ENCODE data around the gene CHM.
"Not testable (repeated sequence)": the region's sequence is repeated elsewhere in the genome, so short reads cannot be mapped to it uniquely, and the experiment has no call there.

DNA sequence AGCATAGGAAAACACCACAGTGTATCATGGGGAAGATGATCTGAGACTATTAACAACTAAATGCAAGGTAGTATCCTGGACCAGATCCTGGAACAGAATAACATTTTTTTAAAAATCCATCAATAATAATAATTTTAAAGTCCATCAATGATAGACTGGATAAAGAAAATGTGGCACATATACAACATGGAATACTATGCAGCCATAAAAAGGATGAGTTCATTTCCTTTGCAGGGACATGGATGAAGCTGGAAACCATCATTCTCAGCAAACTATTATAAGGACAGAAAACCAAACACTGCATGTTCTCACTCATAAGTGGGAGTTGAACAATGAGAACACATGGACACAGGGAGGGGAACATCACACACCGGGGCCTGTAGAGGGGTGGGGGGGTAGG, 37.6 kb downstream of the CHM start:
- not testable (repeated sequence) for TF ChIP-seq SP4 (IDR thresholded peaks at IDR 0.05; ENCODE audit: low read length); POLR2AphosphoS5 (IDR thresholded peaks at IDR 0.05; ENCODE audit: low read depth, low read length); EP300 (IDR thresholded peaks at IDR 0.05; ENCODE audit: borderline replicate concordance in 1 of 2, low read depth in 2 of 2, low read length in 2 of 2); ZNF274 (IDR thresholded peaks at IDR 0.05; ENCODE audit: borderline replicate concordance, extremely low read depth, low read length); JUND (IDR thresholded peaks at IDR 0.05; ENCODE audit: low read length); MAFK (IDR thresholded peaks at IDR 0.05; ENCODE audit: low read depth, low read length); CEBPB (IDR thresholded peaks at IDR 0.05; ENCODE audit: low read depth, low read length); CHD2 (IDR thresholded peaks at IDR 0.05; ENCODE audit: low read length); MAX (IDR thresholded peaks at IDR 0.05); POLR2A (IDR thresholded peaks at IDR 0.05; ENCODE audit: control extremely low read depth in 1 of 2, low read depth in 2 of 2, low read length in 2 of 2)
- TF ChIP-seq, protein P1, sequence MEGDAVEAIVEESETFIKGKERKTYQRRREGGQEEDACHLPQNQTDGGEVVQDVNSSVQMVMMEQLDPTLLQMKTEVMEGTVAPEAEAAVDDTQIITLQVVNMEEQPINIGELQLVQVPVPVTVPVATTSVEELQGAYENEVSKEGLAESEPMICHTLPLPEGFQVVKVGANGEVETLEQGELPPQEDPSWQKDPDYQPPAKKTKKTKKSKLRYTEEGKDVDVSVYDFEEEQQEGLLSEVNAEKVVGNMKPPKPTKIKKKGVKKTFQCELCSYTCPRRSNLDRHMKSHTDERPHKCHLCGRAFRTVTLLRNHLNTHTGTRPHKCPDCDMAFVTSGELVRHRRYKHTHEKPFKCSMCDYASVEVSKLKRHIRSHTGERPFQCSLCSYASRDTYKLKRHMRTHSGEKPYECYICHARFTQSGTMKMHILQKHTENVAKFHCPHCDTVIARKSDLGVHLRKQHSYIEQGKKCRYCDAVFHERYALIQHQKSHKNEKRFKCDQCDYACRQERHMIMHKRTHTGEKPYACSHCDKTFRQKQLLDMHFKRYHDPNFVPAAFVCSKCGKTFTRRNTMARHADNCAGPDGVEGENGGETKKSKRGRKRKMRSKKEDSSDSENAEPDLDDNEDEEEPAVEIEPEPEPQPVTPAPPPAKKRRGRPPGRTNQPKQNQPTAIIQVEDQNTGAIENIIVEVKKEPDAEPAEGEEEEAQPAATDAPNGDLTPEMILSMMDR (IDR thresholded peaks at IDR 0.05; ENCODE audit: control extremely low read depth in 1 of 3, insufficient read depth in 1 of 3, low read depth in 1 of 3, low read length in 3 of 3): not testable (repeated sequence)
- TF ChIP-seq, protein P2, sequence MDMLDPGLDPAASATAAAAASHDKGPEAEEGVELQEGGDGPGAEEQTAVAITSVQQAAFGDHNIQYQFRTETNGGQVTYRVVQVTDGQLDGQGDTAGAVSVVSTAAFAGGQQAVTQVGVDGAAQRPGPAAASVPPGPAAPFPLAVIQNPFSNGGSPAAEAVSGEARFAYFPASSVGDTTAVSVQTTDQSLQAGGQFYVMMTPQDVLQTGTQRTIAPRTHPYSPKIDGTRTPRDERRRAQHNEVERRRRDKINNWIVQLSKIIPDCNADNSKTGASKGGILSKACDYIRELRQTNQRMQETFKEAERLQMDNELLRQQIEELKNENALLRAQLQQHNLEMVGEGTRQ (IDR thresholded peaks at IDR 0.05; ENCODE audit: low read length): not testable (repeated sequence)
